A673 (cell line): ENCODE data around the gene STAB2.

ENCODE experiments used
- EZH2 ChIP-seq: fragments of 200-600 bp; sonication (generic); IDR thresholded peaks from 2 replicates; pipeline ENCODE4 v1.6.1; 2017; ENCODE audit warnings: borderline replicate concordance, low read depth, mild to moderate bottlenecking, mixed read lengths, antibody characterized with exemption, low read length; ENCODE audit not compliant: poor library complexity, severe bottlenecking
- TF ChIP-seq, protein P1 (sequence below): fragments of 300-800, 200-600 bp; sonication (generic); conservative IDR thresholded peaks from 2 replicates; pipeline ENCODE4 v1.5.1; 2017; ENCODE audit warnings: low read depth, mild to moderate bottlenecking, antibody characterized with exemption, low read length, moderate library complexity, mixed read lengths

DNA sequence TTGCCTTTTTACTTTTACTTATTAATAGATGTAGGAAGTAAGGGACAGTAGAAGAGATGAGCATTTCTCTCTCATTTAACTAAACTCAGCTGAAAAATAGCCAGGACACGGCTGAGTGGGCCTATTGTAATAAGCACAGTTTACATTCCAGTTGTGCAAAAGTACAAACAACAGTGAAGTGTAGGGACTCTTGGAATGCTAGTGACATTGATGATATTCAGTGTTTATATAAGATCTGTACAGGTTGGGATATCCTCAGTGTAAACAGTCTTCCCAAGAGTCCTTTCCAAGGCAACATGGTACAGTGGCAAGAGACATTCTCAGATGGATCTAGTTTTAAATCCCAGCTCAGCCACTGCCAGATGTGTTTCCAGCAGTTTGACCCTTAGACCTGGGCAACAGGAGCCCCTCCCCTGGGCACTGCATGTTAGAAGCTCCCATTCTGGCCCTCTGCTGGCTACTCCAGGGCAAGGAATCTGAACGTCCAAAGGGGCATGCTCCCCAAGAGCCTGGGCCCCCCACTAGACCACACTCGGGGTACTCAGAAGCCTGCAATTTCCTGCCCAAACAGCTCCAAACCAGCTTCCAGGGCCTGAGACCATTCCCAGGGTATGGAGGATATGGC, 55.3 kb downstream of the STAB2 start:
- TF ChIP-seq, protein P1, sequence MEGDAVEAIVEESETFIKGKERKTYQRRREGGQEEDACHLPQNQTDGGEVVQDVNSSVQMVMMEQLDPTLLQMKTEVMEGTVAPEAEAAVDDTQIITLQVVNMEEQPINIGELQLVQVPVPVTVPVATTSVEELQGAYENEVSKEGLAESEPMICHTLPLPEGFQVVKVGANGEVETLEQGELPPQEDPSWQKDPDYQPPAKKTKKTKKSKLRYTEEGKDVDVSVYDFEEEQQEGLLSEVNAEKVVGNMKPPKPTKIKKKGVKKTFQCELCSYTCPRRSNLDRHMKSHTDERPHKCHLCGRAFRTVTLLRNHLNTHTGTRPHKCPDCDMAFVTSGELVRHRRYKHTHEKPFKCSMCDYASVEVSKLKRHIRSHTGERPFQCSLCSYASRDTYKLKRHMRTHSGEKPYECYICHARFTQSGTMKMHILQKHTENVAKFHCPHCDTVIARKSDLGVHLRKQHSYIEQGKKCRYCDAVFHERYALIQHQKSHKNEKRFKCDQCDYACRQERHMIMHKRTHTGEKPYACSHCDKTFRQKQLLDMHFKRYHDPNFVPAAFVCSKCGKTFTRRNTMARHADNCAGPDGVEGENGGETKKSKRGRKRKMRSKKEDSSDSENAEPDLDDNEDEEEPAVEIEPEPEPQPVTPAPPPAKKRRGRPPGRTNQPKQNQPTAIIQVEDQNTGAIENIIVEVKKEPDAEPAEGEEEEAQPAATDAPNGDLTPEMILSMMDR: no peak
- TF ChIP-seq EZH2: no peak
